ENCODE data around the gene SLC40A1.

Gene SLC40A1

GRCh38 chr2:189592353-189592984 is 11.9 kb upstream of the SLC40A1 start:
- no peak overlapping the region for H3K4me3 ChIP-seq (ENCODE audit: low read depth, low read length)
- no peak for DNase-seq (ENCODE audit: low read depth)
- in situ Hi-C loops (cut with HindIII; ENCODE audit: low sequenced_read_pairs) = no loop called here
- TF ChIP-seq CTCF (IDR thresholded peaks at IDR 0.05; ENCODE audit: low read depth, low read length, missing control alignments) = no peak

GRCh38 chr2:189587780-189588179 is 7.2 kb upstream of the SLC40A1 start:
- H3K4me3 ChIP-seq (ENCODE audit: low read depth, low read length) = no peak overlapping the region
- no peak for DNase-seq (ENCODE audit: low read depth)
- in situ Hi-C loops (cut with HindIII; ENCODE audit: low sequenced_read_pairs) = no loop called here
- TF ChIP-seq CTCF (IDR thresholded peaks at IDR 0.05; ENCODE audit: low read depth, low read length, missing control alignments) = no peak

- TF ChIP-seq CTCF (IDR thresholded peaks at IDR 0.05; ENCODE audit: low read depth, low read length, missing control alignments) = no peak
- DNase-seq (ENCODE audit: low read depth) = no peak
- in situ Hi-C loops (cut with HindIII; ENCODE audit: low sequenced_read_pairs) = no loop called here
- no peak overlapping the region for H3K4me3 ChIP-seq (ENCODE audit: low read depth, low read length)
Observed at GRCh38 chr2:189585226-189585756, 4.7 kb upstream of the SLC40A1 start.

GRCh38 chr2:189584686-189585085 is 4.1 kb upstream of the SLC40A1 start:
- in situ Hi-C loops (cut with HindIII; ENCODE audit: low sequenced_read_pairs) = no loop called here
- no peak overlapping the region for H3K4me3 ChIP-seq (ENCODE audit: low read depth, low read length)
- DNase-seq (ENCODE audit: low read depth) = no peak
- TF ChIP-seq CTCF (IDR thresholded peaks at IDR 0.05; ENCODE audit: low read depth, low read length, missing control alignments) = no peak

- no peak for TF ChIP-seq CTCF (IDR thresholded peaks at IDR 0.05; ENCODE audit: low read depth, low read length, missing control alignments)
- DNase-seq (ENCODE audit: low read depth) = no peak
- no peak overlapping the region for H3K4me3 ChIP-seq (ENCODE audit: low read depth, low read length)
- in situ Hi-C loops (cut with HindIII; ENCODE audit: low sequenced_read_pairs) = no loop called here
Observed at GRCh38 chr2:189583227-189584198, 2.9 kb upstream of the SLC40A1 start.

- in situ Hi-C loops (cut with HindIII; ENCODE audit: low sequenced_read_pairs) = no loop called here
- DNase-seq (ENCODE audit: low read depth) = no peak
- H3K4me3 ChIP-seq (ENCODE audit: low read depth, low read length) = no peak overlapping the region
- no peak for TF ChIP-seq CTCF (IDR thresholded peaks at IDR 0.05; ENCODE audit: low read depth, low read length, missing control alignments)
Observed at GRCh38 chr2:189582809-189583192, 2.2 kb upstream of the SLC40A1 start.
